Smooth muscle cell (in vitro differentiated cells): ENCODE measurements around the gene CDH19. TPM values are rescaled to one million over a fixed set of nuclear protein-coding genes. Genes with fewer than 3 reads are reported as not detected.

Experiments used
- DNase-seq: peaks from one replicate; lab custom pipeline; 2025; ENCODE audit not compliant: unreplicated experiment; lab: John Stamatoyannopoulos, UW
- H2AFZ ChIP-seq: fragments of 200-600 bp; sonication (generic); 2 replicates; pipeline ENCODE4 v1.6.0; 2016; ENCODE audit warnings: antibody characterized with exemption, low read depth, mild to moderate bottlenecking
- H3F3A ChIP-seq: fragments of 200-600 bp; sonication (generic); 2 replicates; pipeline ENCODE4 v1.6.0; 2017; ENCODE audit warnings: antibody characterized with exemption, low read depth
- H3K27ac ChIP-seq: fragments of 200-600 bp; sonication (generic); 2 replicates; pipeline ENCODE4 v1.5.1; 2016; ENCODE audit warnings: low read depth, mild to moderate bottlenecking
- H3K27me3 ChIP-seq: fragments of 200-600 bp; sonication (generic); 2 replicates; pipeline ENCODE4 v1.6.1; 2016; ENCODE audit warnings: low read depth, mild to moderate bottlenecking
- H3K36me3 ChIP-seq: fragments of 200-600 bp; sonication (generic); 2 replicates; pipeline ENCODE4 v1.5.1; 2016; ENCODE audit warnings: low read depth
- H3K4me1 ChIP-seq: fragments of 200-600 bp; sonication (generic); 2 replicates; pipeline ENCODE4 v1.5.1; 2016; ENCODE audit warnings: low read depth
- H3K4me2 ChIP-seq: fragments of 200-600 bp; sonication (generic); 2 replicates; pipeline ENCODE4 v1.6.0; 2016; ENCODE audit warnings: mild to moderate bottlenecking
- H3K4me3 ChIP-seq: fragments of 200-600 bp; sonication (generic); 2 replicates; pipeline ENCODE4 v1.5.1; 2016; ENCODE audit warnings: mild to moderate bottlenecking
- H3K79me2 ChIP-seq: fragments of 200-600 bp; sonication (generic); 2 replicates; pipeline ENCODE4 v1.6.0; 2016; ENCODE audit warnings: low read depth, mild to moderate bottlenecking
- H3K9ac ChIP-seq: fragments of 200-600 bp; sonication (generic); 2 replicates; pipeline ENCODE4 v1.6.0; 2016; ENCODE audit warnings: low read depth
- H3K9me3 ChIP-seq: fragments of 200-600 bp; sonication (generic); replicated peaks from 2 replicates; pipeline ENCODE4 v1.5.1; 2016; ENCODE audit warnings: low read depth
- H4K20me1 ChIP-seq: fragments of 200-600 bp; sonication (generic); 2 replicates; pipeline ENCODE4 v1.6.0; 2016; ENCODE audit warnings: low read depth
- WGBS: methylation state at CpG from one replicate; pipeline ENCODE4 v1.1.7; 2016; ENCODE audit warnings: low lambda C conversion rate; 5-methylcytosine and 5-hydroxymethylcytosine counted together
- polyA plus RNA-seq: library from polyadenylated mRNA; unstranded; fragments of >200 nt; fragmentation: Nextera tagmentation; extraction: Ambion mirVana; gene quantifications from 2 replicates; pipeline ENCODE4 v1.2.1, GENCODE V29; 2016
- total RNA-seq: library from RNA; depleted of rRNA; stranded (reverse); fragments of >200 nt; gene quantifications from 2 replicates; pipeline ENCODE4 v1.2.3, GENCODE V29; 2014
- TF ChIP-seq, protein P1 (sequence below): fragments of 200-600 bp; sonication (generic); IDR thresholded peaks from 2 replicates; pipeline ENCODE4 v1.5.1; 2017; ENCODE audit warnings: borderline replicate concordance, mild to moderate bottlenecking, antibody characterized with exemption; ENCODE audit not compliant: insufficient read depth, poor library complexity, severe bottlenecking

Gene CDH19
- total and polyA plus RNA-seq, 2 experiments from 2014 or later = not detected

DNA sequence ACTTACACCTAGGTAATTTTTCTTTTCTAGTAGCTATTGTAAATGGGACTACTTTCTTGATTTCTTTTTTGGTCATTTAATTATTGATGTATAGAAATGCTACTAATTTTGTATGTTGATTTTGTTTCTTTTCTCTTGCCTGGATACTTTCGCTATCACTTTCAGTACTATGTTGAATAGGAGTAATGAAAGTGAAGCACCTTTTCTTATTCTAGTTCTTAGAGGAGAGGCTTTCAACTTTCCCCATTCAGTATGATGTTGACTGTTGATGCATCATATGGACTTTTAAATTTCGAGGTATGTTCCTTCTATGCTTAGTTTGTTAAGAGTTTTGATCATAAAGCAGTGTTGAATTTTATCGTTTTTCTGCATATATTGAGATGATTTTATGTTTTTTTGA lies 142.5 kb downstream of the CDH19 start:
- Histone ChIP-seq H3K4me3 (no peak overlapping the region), H3K36me3 (no peaks in the 10 kb centered on the region), H3K27ac (no peak overlapping the region), H3K9me3 (no peaks in the 10 kb centered on the region), H4K20me1 (no peaks in the 10 kb centered on the region), H3K4me1 (no peaks in the 10 kb centered on the region), H3K9ac (no peak overlapping the region), H3K4me2 (no peak overlapping the region), H3F3A (no peaks in the 10 kb centered on the region), H2AFZ (no peak overlapping the region), H3K27me3 (no peaks in the 10 kb centered on the region), H3K79me2 (no peaks in the 10 kb centered on the region)
- TF ChIP-seq, protein P1, sequence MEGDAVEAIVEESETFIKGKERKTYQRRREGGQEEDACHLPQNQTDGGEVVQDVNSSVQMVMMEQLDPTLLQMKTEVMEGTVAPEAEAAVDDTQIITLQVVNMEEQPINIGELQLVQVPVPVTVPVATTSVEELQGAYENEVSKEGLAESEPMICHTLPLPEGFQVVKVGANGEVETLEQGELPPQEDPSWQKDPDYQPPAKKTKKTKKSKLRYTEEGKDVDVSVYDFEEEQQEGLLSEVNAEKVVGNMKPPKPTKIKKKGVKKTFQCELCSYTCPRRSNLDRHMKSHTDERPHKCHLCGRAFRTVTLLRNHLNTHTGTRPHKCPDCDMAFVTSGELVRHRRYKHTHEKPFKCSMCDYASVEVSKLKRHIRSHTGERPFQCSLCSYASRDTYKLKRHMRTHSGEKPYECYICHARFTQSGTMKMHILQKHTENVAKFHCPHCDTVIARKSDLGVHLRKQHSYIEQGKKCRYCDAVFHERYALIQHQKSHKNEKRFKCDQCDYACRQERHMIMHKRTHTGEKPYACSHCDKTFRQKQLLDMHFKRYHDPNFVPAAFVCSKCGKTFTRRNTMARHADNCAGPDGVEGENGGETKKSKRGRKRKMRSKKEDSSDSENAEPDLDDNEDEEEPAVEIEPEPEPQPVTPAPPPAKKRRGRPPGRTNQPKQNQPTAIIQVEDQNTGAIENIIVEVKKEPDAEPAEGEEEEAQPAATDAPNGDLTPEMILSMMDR = no peak
- WGBS = 71% methylated on average over 3 of the region's 3 CpGs
- no peak for DNase-seq

DNA sequence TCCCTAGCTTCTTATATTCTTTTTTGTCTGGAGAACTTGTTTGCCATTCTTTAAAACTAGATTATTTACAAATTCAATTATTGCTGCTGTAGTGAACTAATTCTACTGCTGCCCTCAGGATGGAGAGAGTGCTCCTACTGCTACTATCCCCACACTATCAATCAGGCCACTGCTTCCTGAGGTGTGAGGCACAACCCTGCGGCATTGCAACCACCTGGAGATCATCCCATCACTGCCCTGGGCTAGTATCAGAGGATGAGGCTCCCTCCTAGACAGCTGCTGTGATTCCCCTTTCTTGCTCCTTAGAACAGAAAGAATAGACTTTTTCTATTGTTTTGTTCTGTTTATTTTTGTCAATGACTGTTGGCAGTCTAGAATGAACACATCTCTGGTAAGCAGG lies 146.6 kb downstream of the CDH19 start:
- H3K27me3 ChIP-seq = no peaks in the 10 kb centered on the region
- no peak for DNase-seq
- no peaks in the 10 kb centered on the region for H3K36me3 ChIP-seq
- H3K9ac ChIP-seq = no peak overlapping the region
- no peak overlapping the region for H2AFZ ChIP-seq
- no peaks in the 10 kb centered on the region for H4K20me1 ChIP-seq
- WGBS = 74% methylated on average over 1 of the region's 1 CpG
- no peaks in the 10 kb centered on the region for H3F3A ChIP-seq
- H3K4me3 ChIP-seq = no peak overlapping the region
- H3K4me2 ChIP-seq = no peak overlapping the region
- TF ChIP-seq, protein P1 = no peak
- H3K27ac ChIP-seq = no peak overlapping the region
- no peaks in the 10 kb centered on the region for H3K4me1 ChIP-seq
- no peaks in the 10 kb centered on the region for H3K9me3 ChIP-seq
- no peaks in the 10 kb centered on the region for H3K79me2 ChIP-seq
